Upper lobe of left lung (tissue), 6 donors: ENCODE measurements around the gene GADD45A. TPM values are rescaled to one million over a fixed set of nuclear protein-coding genes. Genes with fewer than 3 reads are reported as not detected.
A peak's percentile ranks its signal among the peaks of the same experiment; 100 is the strongest.

Source experiments
- ATAC-seq, 2 donors: fragments of 200-7000 bp; cut with Tn5 transposase; one replicate each; pipeline ENCODE4 v1.9.1; 2022; ENCODE audit warnings: mild to moderate bottlenecking in 2 of 2, moderate library complexity in 2 of 2; ENCODE audit not compliant: low FRiP score in 2 of 2
- DNase-seq, 2 donors: peaks; one replicate each; pipeline ENCODE4 v3.0.0-alpha.2; 2019 to 2020
- H3K27ac ChIP-seq, 4 donors: fragments of 200-600 bp; sonication (generic); one replicate each; pipeline ENCODE4 v1.5.1; 2016 to 2019
- H3K27me3 ChIP-seq, 4 donors: fragments of 200-600 bp; sonication (generic); one replicate each; pipeline ENCODE4 v1.5.1; 2017 to 2019
- H3K36me3 ChIP-seq, 4 donors: fragments of 200-600 bp; sonication (generic); one replicate each; pipeline ENCODE4 v1.5.1; 2016 to 2019
- H3K4me1 ChIP-seq, 4 donors: fragments of 200-600 bp; sonication (generic); one replicate each; pipeline ENCODE4 v1.5.1; 2018 to 2019
- H3K4me3 ChIP-seq, 4 donors: fragments of 200-600 bp; sonication (generic); one replicate each; pipeline ENCODE4 v1.5.1; 2017 to 2019; ENCODE audit warnings: mild to moderate bottlenecking in 2 of 4, moderate library complexity in 1 of 4
- H3K9me3 ChIP-seq, 4 donors: fragments of 200-600 bp; sonication (generic); one replicate each; pipeline ENCODE4 v1.5.1; 2018 to 2019
- CTCF ChIP-seq, 6 experiments: fragments of 450-650 bp in 4 of 6; fragments of 200-600 bp in 2 of 6; sonication (generic) in 2 of 6; IDR thresholded peaks; one replicate each; pipeline ENCODE4 v1.5.1; 2016 to 2019; ENCODE audit warnings: antibody characterized with exemption in 6 of 6
- EP300 ChIP-seq, 4 donors: sonication (generic); formaldehyde crosslinking; IDR thresholded peaks; one replicate each; pipeline ENCODE4 v1.5.1; 2017; ENCODE audit warnings: antibody characterized with exemption in 4 of 4, control low read depth in 2 of 4
- POLR2A ChIP-seq, 4 donors: fragments of 450-650 bp; IDR thresholded peaks; one replicate each; pipeline ENCODE4 v1.5.1; 2016 to 2017; ENCODE audit warnings: antibody characterized with exemption in 4 of 4, mild to moderate bottlenecking in 2 of 4
- POLR2AphosphoS5 ChIP-seq, 2 donors: sonication (generic); formaldehyde crosslinking; IDR thresholded peaks; one replicate each; pipeline ENCODE4 v1.5.1; 2017; ENCODE audit warnings: antibody characterized with exemption in 2 of 2
- WGBS, 2 donors: methylation state at CpG; one replicate each; pipeline ENCODE4 v1.1.5; 2017 to 2018; 5-methylcytosine and 5-hydroxymethylcytosine counted together
- total RNA-seq, 6 donors: library from RNA; depleted of rRNA in 4 of 6; stranded (reverse); fragments of >200 nt in 4 of 6; gene quantifications; one replicate each; pipeline versions ENCODE4 v1.1.0 to v1.2.1, GENCODE V29; 2016 to 2021
- donor health status: DM: no; HTN: no; CAD: no; lungs with moderate emphysema.
- donor health status: DM: no; HTN: yes; CAD: no; lungs with severe emphysema.

The GADD45A gene
- total RNA-seq, 6 donors from 2014 or later = 21.7 to 45.6 (median 28.2) TPM

- no peaks in the 10 kb centered on the region for H3K27me3 ChIP-seq
- H3K4me3 ChIP-seq = no peak overlapping the region
- ATAC-seq (no peak), DNase-seq (no peak)
- WGBS, 2 donors = 70 to 77% methylated on average over 4 to 5 of the region's 5 CpGs
- no peaks in the 10 kb centered on the region for H3K9me3 ChIP-seq
- peaks cover 6 to 27% (median 11%) of the 10 kb centered on the region in 4 donors for H3K4me1 ChIP-seq
- no peak overlapping the region for H3K27ac ChIP-seq
- H3K36me3 ChIP-seq = peaks cover 0 to 16% (median 0%) of the 10 kb centered on the region in 4 donors
- no peak for TF ChIP-seq EP300 (IDR thresholded peaks at IDR 0.05)
- TF ChIP-seq POLR2AphosphoS5 (IDR thresholded peaks at IDR 0.05) = no peak
- TF ChIP-seq CTCF (IDR thresholded peaks at IDR 0.05) = no peak
- TF ChIP-seq POLR2A (IDR thresholded peaks at IDR 0.05) = no peak
Observed at GRCh38 chr1:67710417-67710816, 25.4 kb downstream of the GADD45A start.

GRCh38 chr1:67711158-67711854 is 26.3 kb downstream of the GADD45A start:
- Histone ChIP-seq H3K4me1 (peaks cover 6 to 27% (median 11%) of the 10 kb centered on the region in 4 donors), H3K27ac (no peak overlapping the region), H3K36me3 (peaks cover 0 to 7% (median 0%) of the 10 kb centered on the region in 4 donors), H3K4me3 (no peak overlapping the region), H3K27me3 (no peaks in the 10 kb centered on the region), H3K9me3 (no peaks in the 10 kb centered on the region)
- ATAC-seq = no peak
- WGBS, 2 donors = 70 to 72% methylated on average over 7 of the region's 7 CpGs
- no peak for DNase-seq
- TF ChIP-seq POLR2A (IDR thresholded peaks at IDR 0.05) = no peak
- TF ChIP-seq CTCF (IDR thresholded peaks at IDR 0.05) = no peak
- TF ChIP-seq EP300 (IDR thresholded peaks at IDR 0.05) = no peak
- no peak for TF ChIP-seq POLR2AphosphoS5 (IDR thresholded peaks at IDR 0.05)

GRCh38 chr1:67711855-67712212 is 26.8 kb downstream of the GADD45A start:
- no peak for DNase-seq
- Histone ChIP-seq H3K36me3 (peaks cover 0 to 5% (median 0%) of the 10 kb centered on the region in 4 donors), H3K4me1 (peaks cover 6 to 27% (median 11%) of the 10 kb centered on the region in 4 donors), H3K27ac (no peak overlapping the region), H3K9me3 (no peaks in the 10 kb centered on the region), H3K4me3 (no peak overlapping the region), H3K27me3 (no peaks in the 10 kb centered on the region)
- WGBS, 2 donors = 39 to 43% methylated on average over 2 of the region's 2 CpGs
- ATAC-seq = no peak
- TF ChIP-seq POLR2AphosphoS5 (IDR thresholded peaks at IDR 0.05) (no peak), EP300 (IDR thresholded peaks at IDR 0.05) (no peak), CTCF (IDR thresholded peaks at IDR 0.05) (no peak), POLR2A (IDR thresholded peaks at IDR 0.05) (no peak)

GRCh38 chr1:67713057-67713846 is 28.3 kb downstream of the GADD45A start:
- H3K9me3 ChIP-seq = no peaks in the 10 kb centered on the region
- no peak overlapping the region for H3K4me3 ChIP-seq
- TF ChIP-seq POLR2AphosphoS5 (IDR thresholded peaks at IDR 0.05) (no peak), POLR2A (IDR thresholded peaks at IDR 0.05) (no peak), EP300 (IDR thresholded peaks at IDR 0.05) (no peak), CTCF (IDR thresholded peaks at IDR 0.05) (no peak)
- no peaks in the 10 kb centered on the region for H3K27me3 ChIP-seq
- 83 to 90% methylated on average over 6 of the region's 6 CpGs for WGBS, 2 donors
- DNase-seq (no peak), ATAC-seq (peak in 1 of 2 donors; percentile 75)
- peaks cover 6 to 25% (median 11%) of the 10 kb centered on the region in 4 donors for H3K4me1 ChIP-seq
- no peak overlapping the region for H3K27ac ChIP-seq
- no peaks in the 10 kb centered on the region for H3K36me3 ChIP-seq
